HepG2 (cell line): Measurements from ENCODE around the gene VPS25. TPM values are rescaled to one million over a fixed set of nuclear protein-coding genes. Genes with fewer than 3 reads are reported as not detected.

ENCODE experiments used
- GTF2F1 ChIP-seq: fragments of 150-350 bp; IDR thresholded peaks from 2 replicates; pipeline ENCODE4 v1.6.1; 2014; ENCODE audit warnings: low read length
- KDM3A ChIP-seq: IDR thresholded peaks from 2 replicates; pipeline ENCODE4 v1.6.1; 2018; ENCODE audit warnings: low read depth, missing compliant biosample characterization
- MLX ChIP-seq: IDR thresholded peaks from 2 replicates; pipeline ENCODE4 v1.6.1; 2016
- PAX8 ChIP-seq: sonication (generic); formaldehyde crosslinking; IDR thresholded peaks from 2 replicates; pipeline ENCODE4 v1.8.0; 2022; ENCODE audit warnings: mild to moderate bottlenecking, missing genetic modification reagents, borderline replicate concordance
- PRDM4 ChIP-seq: sonication (generic); formaldehyde crosslinking; IDR thresholded peaks from 2 replicates; pipeline ENCODE4 v1.9.0; 2021; ENCODE audit warnings: missing genetic modification reagents, borderline replicate concordance
- REXO4 ChIP-seq: sonication (generic); formaldehyde crosslinking; IDR thresholded peaks from 2 replicates; pipeline ENCODE4 v1.8.0; 2022; ENCODE audit warnings: missing genetic modification reagents, mild to moderate bottlenecking, borderline replicate concordance
- SETDB1 ChIP-seq: sonication (generic); formaldehyde crosslinking; IDR thresholded peaks from 2 replicates; pipeline ENCODE4 v1.5.1; 2020; ENCODE audit warnings: missing genetic modification reagents, mild to moderate bottlenecking, borderline replicate concordance
- ZBTB33 ChIP-seq: sonication (generic); formaldehyde crosslinking; IDR thresholded peaks from 2 replicates; pipeline ENCODE4 v1.4.0; 2020; ENCODE audit warnings: missing genetic modification reagents
- ZBTB40 ChIP-seq, 2 experiments: fragments of 450-650 bp in 1 of 2; sonication (generic) in 1 of 2; formaldehyde crosslinking in 1 of 2; IDR thresholded peaks; 2 replicates each; pipeline versions ENCODE4 v1.6.1 to v1.8.0; 2016 to 2022; ENCODE audit warnings: antibody characterized with exemption in 1 of 2, mild to moderate bottlenecking in 1 of 2, missing genetic modification reagents in 1 of 2
- ZNF124 ChIP-seq: sonication (generic); formaldehyde crosslinking; IDR thresholded peaks from 2 replicates; pipeline ENCODE4 v1.4.0; 2020; ENCODE audit warnings: missing genetic modification reagents
- ZNF354B ChIP-seq: sonication (generic); formaldehyde crosslinking; IDR thresholded peaks from 2 replicates; pipeline ENCODE4 v1.8.0; 2022; ENCODE audit warnings: mild to moderate bottlenecking, missing genetic modification reagents
- ZNF552 ChIP-seq: sonication (generic); formaldehyde crosslinking; IDR thresholded peaks from 2 replicates; pipeline ENCODE4 v1.9.0; 2022; ENCODE audit warnings: missing genetic modification reagents, mild to moderate bottlenecking, borderline replicate concordance
- ZNF619 ChIP-seq: sonication (generic); formaldehyde crosslinking; IDR thresholded peaks from 2 replicates; pipeline ENCODE4 v1.4.0; 2020; ENCODE audit warnings: mild to moderate bottlenecking, missing genetic modification reagents
- polyA plus RNA-seq, 8 experiments: library from polyadenylated mRNA; depleted of rRNA in 3 of 8; stranded (reverse) in 7 of 8; unstranded in 1 of 8; fragments of >200 nt; fragmentation: Illumina TruSeq in 4 of 8; extraction: Trizol in 4 of 8; gene quantifications; 2 replicates each; pipeline versions ENCODE4 v1.2.1 to v1.2.3, GENCODE V29; 2011 to 2016; ENCODE audit warnings: low read depth in 4 of 8, missing spikeins in 1 of 8, mixed read lengths in 1 of 8; ENCODE audit not compliant: insufficient read depth in 1 of 8
- total RNA-seq, 5 experiments: library from RNA; depleted of rRNA; stranded (reverse); fragments of >200 nt; fragmentation: Illumina TruSeq; extraction: Trizol; gene quantifications; 2 replicates each; pipeline ENCODE4 v1.2.3, GENCODE V29; 2016; ENCODE audit warnings: low read depth in 1 of 5

The VPS25 gene
- total and polyA plus RNA-seq, 2 of the 13 experiments (the other 11 are each of a cell fraction or from before 2014, with no cell fraction given), result 161 to 249 TPM

GRCh38 chr17:42744283-42744805, 28.9 kb upstream of the VPS25 start (continued):
- TF ChIP-seq ZBTB33 (CRISPR knock-in tag) (no peak), ZNF552 (no peak), GTF2F1 (no peak), KDM3A (CRISPR knock-in tag) (no peak), ZNF124 (CRISPR knock-in tag) (no peak; the same call in 1 of the 2 replicates), PRDM4 (CRISPR knock-in tag) (no peak), ZNF354B (CRISPR knock-in tag) (no peak), PAX8 (CRISPR knock-in tag) (no peak), ZBTB40 (IDR thresholded peaks at IDR 0.05) (no peak), ZBTB40 (CRISPR knock-in tag; IDR thresholded peaks at IDR 0.05) (no peak), REXO4 (CRISPR knock-in tag) (0 out of 2 replicates have a peak, but pooled peaks have one; percentile 81), MLX (CRISPR knock-in tag) (no peak), ZNF619 (CRISPR knock-in tag) (no peak; the same call in 1 of the 2 replicates), SETDB1 (no peak)
